Stimulated activated naive CD8-positive, alpha-beta T cell treated with anti-CD3 and anti-CD28 coated beads, Interleukin-15, Interleukin-2, amounts not matched to agents 100 ng/mL and 50 ng/mL, for 24 hours (primary cell): ENCODE results near the gene MGST2.
"Not testable (repeated sequence)": the region's sequence is repeated elsewhere in the genome, so short reads cannot be mapped to it uniquely, and the experiment has no call there.

Experiments used
- H3K27ac Mint-ChIP-seq: one replicate; pipeline ENCODE4 v1.8.0; 2021; ENCODE audit warnings: mild to moderate bottlenecking, mixed read lengths
- H3K27me3 Mint-ChIP-seq: one replicate; pipeline ENCODE4 v1.8.0; 2021; ENCODE audit warnings: mixed read lengths
- H3K36me3 Mint-ChIP-seq: one replicate; pipeline ENCODE4 v1.8.0; 2021; ENCODE audit warnings: low read depth, mixed read lengths
- H3K4me1 Mint-ChIP-seq: one replicate; pipeline ENCODE4 v1.8.0; 2021; ENCODE audit warnings: low read depth, mixed read lengths
- H3K4me3 Mint-ChIP-seq: one replicate; pipeline ENCODE4 v1.8.0; 2021; ENCODE audit warnings: mild to moderate bottlenecking, mixed read lengths
- H3K9me3 Mint-ChIP-seq: one replicate; pipeline ENCODE4 v1.8.0; 2021; ENCODE audit warnings: mixed read lengths

Gene MGST2

GRCh38 chr4:139696491-139696890 lies 30.9 kb downstream of the MGST2 start:
- no peaks in the 10 kb centered on the region for H3K4me1 Mint-ChIP-seq
- peaks cover 4% of the 10 kb centered on the region for H3K36me3 Mint-ChIP-seq
- H3K27me3 Mint-ChIP-seq, result no peaks in the 10 kb centered on the region
- no peak overlapping the region for H3K27ac Mint-ChIP-seq
- H3K4me3 Mint-ChIP-seq, result no peak overlapping the region
- no peaks in the 10 kb centered on the region for H3K9me3 Mint-ChIP-seq

GRCh38 chr4:139698167-139698925 lies 32.7 kb downstream of the MGST2 start:
- H3K4me1 Mint-ChIP-seq, H3K27ac Mint-ChIP-seq, H3K27me3 Mint-ChIP-seq, H3K4me3 Mint-ChIP-seq, H3K36me3 Mint-ChIP-seq, H3K9me3 Mint-ChIP-seq: not testable (repeated sequence)

DNA sequence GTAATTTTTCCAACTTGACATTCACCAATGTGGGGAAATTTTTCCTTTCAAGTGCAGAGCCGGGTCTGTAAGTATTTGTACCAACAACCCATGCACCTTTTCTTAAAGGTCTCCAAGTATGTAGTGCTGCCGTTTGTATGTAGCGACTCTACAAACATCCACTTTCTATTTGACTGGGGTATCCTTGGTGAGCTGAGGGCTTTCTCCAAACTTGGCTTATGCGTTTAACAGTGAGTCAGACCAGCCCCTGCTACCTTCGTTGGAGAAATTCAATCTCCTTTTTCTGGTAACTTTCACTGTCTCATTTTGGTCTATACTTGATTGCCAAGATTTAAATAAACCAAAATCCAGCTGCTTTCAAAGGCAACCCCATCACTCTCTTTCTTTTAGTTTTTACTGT lies 34.9 kb downstream of the MGST2 start:
- Mint-ChIP-seq H3K27me3 (no peaks in the 10 kb centered on the region), H3K9me3 (no peaks in the 10 kb centered on the region), H3K27ac (no peak overlapping the region)

GRCh38 chr4:139704915-139705485 lies 39.4 kb downstream of the MGST2 start:
- Mint-ChIP-seq H3K27ac (no peak overlapping the region), H3K36me3 (peaks cover 11% of the 10 kb centered on the region)

More for the DNA sequence above, 34.9 kb downstream of the MGST2 start:
- Mint-ChIP-seq H3K4me3 (no peak overlapping the region), H3K4me1 (no peaks in the 10 kb centered on the region), H3K36me3 (peaks cover 8% of the 10 kb centered on the region)

GRCh38 chr4:139709660-139710059 lies 44.0 kb downstream of the MGST2 start:
- H3K4me3 Mint-ChIP-seq, result no peak overlapping the region
- no peaks in the 10 kb centered on the region for H3K4me1 Mint-ChIP-seq
- H3K36me3 Mint-ChIP-seq, result peaks cover 7% of the 10 kb centered on the region
- no peak overlapping the region for H3K27ac Mint-ChIP-seq
- H3K9me3 Mint-ChIP-seq, result peaks cover 3% of the 10 kb centered on the region
- no peaks in the 10 kb centered on the region for H3K27me3 Mint-ChIP-seq

More at GRCh38 chr4:139704915-139705485, 39.4 kb downstream of the MGST2 start:
- Mint-ChIP-seq H3K4me1 (no peaks in the 10 kb centered on the region), H3K4me3 (no peak overlapping the region), H3K27me3 (no peaks in the 10 kb centered on the region), H3K9me3 (peaks cover 3% of the 10 kb centered on the region)

GRCh38 chr4:139710073-139710472 lies 44.5 kb downstream of the MGST2 start:
- peaks cover 7% of the 10 kb centered on the region for H3K36me3 Mint-ChIP-seq
- no peak overlapping the region for H3K27ac Mint-ChIP-seq
- H3K9me3 Mint-ChIP-seq, result peaks cover 3% of the 10 kb centered on the region
- H3K27me3 Mint-ChIP-seq, result no peaks in the 10 kb centered on the region
- no peak overlapping the region for H3K4me3 Mint-ChIP-seq
- H3K4me1 Mint-ChIP-seq, result no peaks in the 10 kb centered on the region

- Mint-ChIP-seq H3K36me3 (peaks cover 7% of the 10 kb centered on the region), H3K27me3 (no peaks in the 10 kb centered on the region), H3K4me1 (no peaks in the 10 kb centered on the region), H3K9me3 (peaks cover 3% of the 10 kb centered on the region), H3K4me3 (no peak overlapping the region), H3K27ac (no peak overlapping the region)
Measured at GRCh38 chr4:139711461-139711860, 45.8 kb downstream of the MGST2 start.

- peaks cover 7% of the 10 kb centered on the region for H3K36me3 Mint-ChIP-seq
- H3K9me3 Mint-ChIP-seq, result peaks cover 3% of the 10 kb centered on the region
- no peak overlapping the region for H3K4me3 Mint-ChIP-seq
- H3K4me1 Mint-ChIP-seq, result no peaks in the 10 kb centered on the region
- no peak overlapping the region for H3K27ac Mint-ChIP-seq
- no peaks in the 10 kb centered on the region for H3K27me3 Mint-ChIP-seq
Measured at GRCh38 chr4:139712882-139713281, 47.3 kb downstream of the MGST2 start.

GRCh38 chr4:139715746-139716391 lies 50.2 kb downstream of the MGST2 start:
- Mint-ChIP-seq H3K4me1 (no peaks in the 10 kb centered on the region), H3K36me3 (no peaks in the 10 kb centered on the region), H3K9me3 (no peaks in the 10 kb centered on the region), H3K27me3 (no peaks in the 10 kb centered on the region), H3K27ac (no peak overlapping the region), H3K4me3 (no peak overlapping the region)

- H3K4me1 Mint-ChIP-seq, result no peaks in the 10 kb centered on the region
- H3K27ac Mint-ChIP-seq, result no peak overlapping the region
- H3K27me3 Mint-ChIP-seq, result no peaks in the 10 kb centered on the region
- H3K4me3 Mint-ChIP-seq, result no peak overlapping the region
- H3K9me3 Mint-ChIP-seq, result no peaks in the 10 kb centered on the region
- no peaks in the 10 kb centered on the region for H3K36me3 Mint-ChIP-seq
Measured at GRCh38 chr4:139718358-139718757, 52.7 kb downstream of the MGST2 start.

DNA sequence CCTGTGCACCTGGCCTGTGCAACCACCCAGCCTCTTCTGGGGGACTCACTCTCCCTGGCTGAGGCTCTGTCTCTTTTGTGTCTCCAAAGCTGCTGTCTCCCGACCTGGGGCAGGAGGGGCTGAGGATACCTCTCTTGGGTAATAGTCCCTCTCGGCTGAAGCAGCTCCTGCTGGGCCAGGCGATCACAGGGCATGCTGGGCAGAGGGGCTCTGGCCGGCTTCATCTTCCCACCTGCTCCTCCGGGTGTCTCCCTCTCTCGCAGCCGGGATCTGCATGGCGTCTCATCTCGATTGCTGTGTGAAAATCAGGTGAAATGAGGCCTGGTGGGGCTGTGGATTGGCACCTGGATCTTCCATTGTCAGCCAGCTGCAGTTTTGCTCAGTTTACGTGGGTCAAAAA lies 53.2 kb downstream of the MGST2 start:
- Mint-ChIP-seq H3K9me3 (no peaks in the 10 kb centered on the region), H3K36me3 (no peaks in the 10 kb centered on the region), H3K27me3 (no peaks in the 10 kb centered on the region), H3K27ac (no peak overlapping the region), H3K4me3 (no peak overlapping the region), H3K4me1 (no peaks in the 10 kb centered on the region)

GRCh38 chr4:139719381-139720101 lies 53.9 kb downstream of the MGST2 start:
- Mint-ChIP-seq H3K4me1 (no peaks in the 10 kb centered on the region), H3K27ac (no peak overlapping the region)

GRCh38 chr4:139720806-139721205 lies 55.2 kb downstream of the MGST2 start:
- H3K36me3 Mint-ChIP-seq, result no peaks in the 10 kb centered on the region
- H3K27ac Mint-ChIP-seq, result no peak overlapping the region

More at GRCh38 chr4:139719381-139720101, 53.9 kb downstream of the MGST2 start:
- Mint-ChIP-seq H3K36me3 (no peaks in the 10 kb centered on the region), H3K27me3 (no peaks in the 10 kb centered on the region), H3K4me3 (no peak overlapping the region), H3K9me3 (no peaks in the 10 kb centered on the region)

DNA sequence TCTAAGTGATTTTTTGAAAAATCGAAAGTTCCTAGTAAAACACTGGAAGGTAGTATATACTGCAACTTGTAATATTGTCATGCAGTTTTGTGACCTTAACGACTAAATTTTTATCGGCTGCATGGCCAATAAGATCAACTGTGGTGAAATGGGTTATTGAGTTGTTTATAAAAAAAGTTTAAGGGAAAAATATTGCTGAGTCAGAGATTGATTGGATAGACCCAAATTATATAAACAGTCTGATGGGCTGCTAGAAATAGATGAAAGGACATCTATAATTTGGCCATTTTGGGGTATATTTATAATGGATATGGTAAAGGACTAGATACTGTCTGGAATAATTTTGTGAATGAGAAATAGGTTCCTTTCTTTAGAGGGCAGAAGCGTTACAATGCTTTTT lies 56.2 kb downstream of the MGST2 start:
- Mint-ChIP-seq H3K9me3 (no peaks in the 10 kb centered on the region), H3K36me3 (no peaks in the 10 kb centered on the region), H3K4me1 (no peaks in the 10 kb centered on the region), H3K27ac (no peak overlapping the region), H3K27me3 (no peaks in the 10 kb centered on the region), H3K4me3 (no peak overlapping the region)

More at GRCh38 chr4:139720806-139721205, 55.2 kb downstream of the MGST2 start:
- H3K27me3 Mint-ChIP-seq, result no peaks in the 10 kb centered on the region
- H3K9me3 Mint-ChIP-seq, result no peaks in the 10 kb centered on the region
- no peak overlapping the region for H3K4me3 Mint-ChIP-seq
- H3K4me1 Mint-ChIP-seq, result no peaks in the 10 kb centered on the region

GRCh38 chr4:139725236-139725635 lies 59.6 kb downstream of the MGST2 start:
- H3K4me3 Mint-ChIP-seq, result no peak overlapping the region
- no peaks in the 10 kb centered on the region for H3K4me1 Mint-ChIP-seq
- no peaks in the 10 kb centered on the region for H3K36me3 Mint-ChIP-seq
- no peaks in the 10 kb centered on the region for H3K9me3 Mint-ChIP-seq
- no peak overlapping the region for H3K27ac Mint-ChIP-seq
- no peaks in the 10 kb centered on the region for H3K27me3 Mint-ChIP-seq
